ENCODE data around the gene RRAGC. TPM values are rescaled to one million over a fixed set of nuclear protein-coding genes. Genes with fewer than 3 reads are reported as not detected.

Gene RRAGC
- total RNA-seq, 4 donors from 2014 or later, result 7.2 to 29.5 (median 20.4) TPM

DNA sequence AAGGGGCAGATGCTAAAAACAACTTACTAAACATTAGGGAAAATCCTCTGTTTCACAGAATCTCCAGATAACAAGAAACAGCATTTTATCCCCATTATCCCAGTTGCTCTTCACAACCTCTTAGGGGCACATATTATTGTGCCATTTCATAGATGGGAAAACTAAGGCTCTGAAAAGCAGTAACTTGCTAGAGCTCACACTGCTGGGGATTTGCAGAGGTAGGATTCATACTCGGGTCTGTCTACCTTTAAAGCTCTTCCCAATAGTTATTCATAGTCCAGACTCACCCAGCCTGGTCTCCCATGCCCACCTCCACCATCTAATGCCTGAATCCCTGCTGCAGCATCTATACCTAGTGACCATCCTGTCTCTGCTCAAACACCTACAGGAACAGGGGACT is 67.7 kb downstream of the RRAGC start:
- Histone ChIP-seq H3K4me1 (no peaks in the 10 kb centered on the region), H3K36me3 (no peaks in the 10 kb centered on the region), H3K4me3 (no peak overlapping the region), H3K27me3 (peaks cover 0 to 5% of the 10 kb centered on the region in 2 donors), H3K27ac (no peak overlapping the region), H3K9me3 (peaks cover 0 to 3% of the 10 kb centered on the region in 2 donors)
- TF ChIP-seq, protein P1, sequence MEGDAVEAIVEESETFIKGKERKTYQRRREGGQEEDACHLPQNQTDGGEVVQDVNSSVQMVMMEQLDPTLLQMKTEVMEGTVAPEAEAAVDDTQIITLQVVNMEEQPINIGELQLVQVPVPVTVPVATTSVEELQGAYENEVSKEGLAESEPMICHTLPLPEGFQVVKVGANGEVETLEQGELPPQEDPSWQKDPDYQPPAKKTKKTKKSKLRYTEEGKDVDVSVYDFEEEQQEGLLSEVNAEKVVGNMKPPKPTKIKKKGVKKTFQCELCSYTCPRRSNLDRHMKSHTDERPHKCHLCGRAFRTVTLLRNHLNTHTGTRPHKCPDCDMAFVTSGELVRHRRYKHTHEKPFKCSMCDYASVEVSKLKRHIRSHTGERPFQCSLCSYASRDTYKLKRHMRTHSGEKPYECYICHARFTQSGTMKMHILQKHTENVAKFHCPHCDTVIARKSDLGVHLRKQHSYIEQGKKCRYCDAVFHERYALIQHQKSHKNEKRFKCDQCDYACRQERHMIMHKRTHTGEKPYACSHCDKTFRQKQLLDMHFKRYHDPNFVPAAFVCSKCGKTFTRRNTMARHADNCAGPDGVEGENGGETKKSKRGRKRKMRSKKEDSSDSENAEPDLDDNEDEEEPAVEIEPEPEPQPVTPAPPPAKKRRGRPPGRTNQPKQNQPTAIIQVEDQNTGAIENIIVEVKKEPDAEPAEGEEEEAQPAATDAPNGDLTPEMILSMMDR (IDR thresholded peaks at IDR 0.05), result no peak
- TF ChIP-seq POLR2A (IDR thresholded peaks at IDR 0.05), result no peak
- intact Hi-C loops (cut with DNase I; ENCODE audit: low total_unique reads), result no loop called here
- DNase-seq, result no peak

GRCh38 chr1:38791164-38791515 is 68.4 kb downstream of the RRAGC start:
- Histone ChIP-seq H3K27me3 (peaks cover 0 to 8% of the 10 kb centered on the region in 2 donors), H3K27ac (no peak overlapping the region), H3K36me3 (no peaks in the 10 kb centered on the region), H3K4me3 (no peak overlapping the region), H3K9me3 (peaks cover 0 to 3% of the 10 kb centered on the region in 2 donors), H3K4me1 (no peaks in the 10 kb centered on the region)
- TF ChIP-seq, protein P1 (IDR thresholded peaks at IDR 0.05), result no peak
- no peak for TF ChIP-seq POLR2A (IDR thresholded peaks at IDR 0.05)
- intact Hi-C loops (cut with DNase I; ENCODE audit: low total_unique reads), result no loop called here
- no peak for DNase-seq

DNA sequence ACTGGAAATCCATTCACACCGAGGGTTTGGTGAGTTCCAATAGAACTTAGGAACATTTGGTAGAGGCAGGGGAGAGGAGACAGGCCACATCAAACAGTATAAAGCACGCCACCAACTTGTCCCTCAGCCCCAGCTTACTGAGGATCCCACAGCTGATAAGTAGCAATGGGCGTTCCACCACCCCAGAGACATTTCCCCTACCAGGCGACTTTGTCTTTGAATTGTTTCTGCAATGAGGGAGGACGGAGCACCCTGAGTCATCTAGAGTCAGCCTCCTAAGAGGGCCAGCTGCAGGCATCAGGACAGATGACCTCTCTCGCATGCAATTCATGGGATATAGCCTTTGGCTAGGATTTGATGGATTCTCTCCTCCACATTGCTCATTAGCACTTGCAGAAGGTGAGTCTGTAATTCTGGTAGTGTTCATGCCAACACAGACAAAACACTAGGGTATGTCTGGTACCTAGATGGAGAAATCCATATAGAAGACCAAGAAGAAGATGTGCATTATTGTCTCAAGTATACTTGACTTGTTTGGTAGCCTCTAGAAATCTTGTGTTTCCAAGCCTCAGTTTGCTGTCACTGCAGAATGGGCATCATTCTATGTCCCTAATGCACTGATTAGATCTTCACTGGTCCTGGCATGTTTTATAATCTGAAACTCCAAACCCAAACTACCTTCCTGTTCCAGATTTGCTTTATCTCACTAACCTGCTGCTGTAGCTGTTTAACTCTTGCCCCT is 69.0 kb downstream of the RRAGC start:
- peaks cover 0 to 3% of the 10 kb centered on the region in 2 donors for H3K9me3 ChIP-seq
- H3K36me3 ChIP-seq, result no peaks in the 10 kb centered on the region
- TF ChIP-seq POLR2A (IDR thresholded peaks at IDR 0.05), result no peak
- TF ChIP-seq, protein P1 (IDR thresholded peaks at IDR 0.05), result no peak
- intact Hi-C loops (cut with DNase I; ENCODE audit: low total_unique reads), result no loop called here
- H3K4me3 ChIP-seq, result no peak overlapping the region
- H3K27ac ChIP-seq, result no peak overlapping the region
- H3K27me3 ChIP-seq, result peaks cover 0 to 9% of the 10 kb centered on the region in 2 donors
- H3K4me1 ChIP-seq, result no peaks in the 10 kb centered on the region
- no peak for DNase-seq

DNA sequence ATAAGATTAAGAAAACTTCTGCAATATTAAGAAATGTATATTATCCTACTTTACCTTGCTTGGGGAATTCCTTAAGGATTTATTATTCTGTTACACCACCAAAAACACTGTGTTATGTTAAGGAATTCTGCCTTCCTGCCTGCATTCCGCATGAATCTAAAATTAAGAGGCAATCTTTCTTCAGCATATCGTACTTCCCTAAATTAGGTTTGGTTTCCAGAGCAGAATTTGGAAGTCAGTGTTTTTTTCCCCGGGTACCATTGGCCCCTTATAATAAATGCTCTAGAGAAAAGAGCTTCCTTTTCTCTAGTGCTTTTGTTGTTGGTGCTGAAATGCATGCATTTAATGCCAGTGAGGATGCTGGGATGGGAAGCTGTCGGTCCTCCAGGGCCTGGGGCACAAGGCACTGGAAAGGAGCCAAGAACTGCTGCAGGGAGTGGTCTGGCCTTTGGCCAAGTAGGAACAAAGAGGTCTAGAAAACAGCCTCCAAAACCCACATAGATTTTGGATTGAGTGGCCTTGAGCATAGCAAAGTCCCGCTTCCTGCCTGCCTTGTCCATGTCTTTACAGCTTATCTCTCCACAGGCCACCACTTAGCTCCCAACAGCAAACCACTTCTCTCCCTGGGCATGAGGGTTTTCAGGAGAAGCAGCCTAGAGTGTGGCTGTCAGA is 69.9 kb downstream of the RRAGC start:
- peaks cover 0 to 17% of the 10 kb centered on the region in 2 donors for H3K27me3 ChIP-seq
- DNase-seq, result no peak

More for the DNA sequence above, 69.9 kb downstream of the RRAGC start:
- intact Hi-C loops (cut with DNase I; ENCODE audit: low total_unique reads), result no loop called here
- TF ChIP-seq POLR2A (IDR thresholded peaks at IDR 0.05), result no peak
- TF ChIP-seq, protein P1 (IDR thresholded peaks at IDR 0.05), result no peak
- Histone ChIP-seq H3K36me3 (no peaks in the 10 kb centered on the region), H3K4me1 (no peaks in the 10 kb centered on the region), H3K27ac (no peak overlapping the region), H3K4me3 (no peak overlapping the region), H3K9me3 (peaks cover 0 to 3% of the 10 kb centered on the region in 2 donors)

Measured in uterus (tissue), 4 donors.